ENCODE results near the gene TEKT3. TPM values are rescaled to one million over a fixed set of nuclear protein-coding genes. Genes with fewer than 3 reads are reported as not detected.

Gene TEKT3
- total RNA-seq, 1 donor from 2014 or later = 0.42 TPM

GRCh38 chr17:15263206-15263579 lies 78.2 kb downstream of the TEKT3 start:
- no peak for DNase-seq (ENCODE audit: low read depth, low spot score)
- Mint-ChIP-seq H3K4me1 (peaks cover 30% of the 10 kb centered on the region), H3K9me3 (no peaks in the 10 kb centered on the region), H3K27ac (ENCODE audit: unreplicated experiment) (no peak overlapping the region), H3K4me3 (peak overlapping the region; percentile 92), H3K27me3 (ENCODE audit: low read depth) (peaks cover 87% of the 10 kb centered on the region), H3K36me3 (ENCODE audit: low read depth) (no peaks in the 10 kb centered on the region)
- TF ChIP-seq CTCF (conservative IDR thresholded peaks at IDR 0.05) = no peak

- no peak overlapping the region for H3K27ac Mint-ChIP-seq (ENCODE audit: unreplicated experiment)
- H3K9me3 Mint-ChIP-seq = no peaks in the 10 kb centered on the region
- peaks cover 83% of the 10 kb centered on the region for H3K27me3 Mint-ChIP-seq (ENCODE audit: low read depth)
- TF ChIP-seq CTCF (conservative IDR thresholded peaks at IDR 0.05) = no peak
- H3K36me3 Mint-ChIP-seq (ENCODE audit: low read depth) = no peaks in the 10 kb centered on the region
- H3K4me1 Mint-ChIP-seq = peaks cover 35% of the 10 kb centered on the region
- peak; percentile 27 for DNase-seq (ENCODE audit: low read depth, low spot score)
- peak overlapping the region; percentile 92 for H3K4me3 Mint-ChIP-seq
Measured at GRCh38 chr17:15262291-15263205, 78.8 kb downstream of the TEKT3 start.

GRCh38 chr17:15261802-15262290 lies 79.6 kb downstream of the TEKT3 start:
- Mint-ChIP-seq H3K27ac (ENCODE audit: unreplicated experiment) (no peak overlapping the region), H3K36me3 (ENCODE audit: low read depth) (no peaks in the 10 kb centered on the region), H3K9me3 (no peaks in the 10 kb centered on the region), H3K27me3 (ENCODE audit: low read depth) (peaks cover 79% of the 10 kb centered on the region), H3K4me3 (peak overlapping the region; percentile 92), H3K4me1 (peaks cover 40% of the 10 kb centered on the region)
- TF ChIP-seq CTCF (conservative IDR thresholded peaks at IDR 0.05) = no peak
- no peak for DNase-seq (ENCODE audit: low read depth, low spot score)

- no peaks in the 10 kb centered on the region for H3K9me3 Mint-ChIP-seq
- peak; percentile 47 for DNase-seq (ENCODE audit: low read depth, low spot score)
- no peak for TF ChIP-seq CTCF (conservative IDR thresholded peaks at IDR 0.05)
- no peak overlapping the region for H3K27ac Mint-ChIP-seq (ENCODE audit: unreplicated experiment)
- H3K4me3 Mint-ChIP-seq = peak overlapping the region; percentile 92
- peaks cover 40% of the 10 kb centered on the region for H3K4me1 Mint-ChIP-seq
- H3K27me3 Mint-ChIP-seq (ENCODE audit: low read depth) = peaks cover 73% of the 10 kb centered on the region
- H3K36me3 Mint-ChIP-seq (ENCODE audit: low read depth) = no peaks in the 10 kb centered on the region
Measured at GRCh38 chr17:15261258-15261801, 80.1 kb downstream of the TEKT3 start.

GRCh38 chr17:15260376-15261257 lies 80.8 kb downstream of the TEKT3 start:
- Mint-ChIP-seq H3K4me1 (peaks cover 40% of the 10 kb centered on the region), H3K36me3 (ENCODE audit: low read depth) (peaks cover 3% of the 10 kb centered on the region), H3K27ac (ENCODE audit: unreplicated experiment) (no peak overlapping the region), H3K27me3 (ENCODE audit: low read depth) (peaks cover 66% of the 10 kb centered on the region), H3K4me3 (peak overlapping the region; percentile 92), H3K9me3 (no peaks in the 10 kb centered on the region)
- TF ChIP-seq CTCF (conservative IDR thresholded peaks at IDR 0.05) = peak; percentile 85
- peak; percentile 83 for DNase-seq (ENCODE audit: low read depth, low spot score)
